Measurements from ENCODE around the gene WRNIP1. TPM values are rescaled to one million over a fixed set of nuclear protein-coding genes. Genes with fewer than 3 reads are reported as not detected.

WRNIP1 gene
- total and polyA plus RNA-seq, 9 of the 15 experiments (the other 6 are each of a cell fraction or from before 2014, with no cell fraction given) = 13.2 to 63.6 (median 48.6) TPM

DNA sequence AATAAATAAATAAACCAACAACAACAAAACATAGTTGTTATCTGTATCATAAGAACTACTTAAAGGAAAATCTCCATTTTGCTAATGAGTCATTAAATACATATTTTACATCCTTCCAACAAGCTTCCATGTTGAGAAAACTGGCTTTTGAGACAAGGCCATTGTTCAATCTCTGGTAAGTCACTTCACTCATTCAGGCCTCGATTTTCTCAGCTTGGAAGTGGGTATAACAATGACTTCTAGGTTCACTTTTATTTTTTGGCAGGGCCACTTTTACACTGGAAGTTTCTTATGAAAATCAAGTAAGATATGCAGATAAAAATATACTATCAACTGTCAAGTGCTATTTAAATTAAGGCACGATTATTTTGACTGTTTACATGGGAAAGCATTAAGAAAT is 30.0 kb downstream of the WRNIP1 start:
- ATAC-seq (no peak), FAIRE-seq (no peak), DNase-seq (ENCODE audit: extremely low read depth in 1 of 4, low spot score in 3 of 4) (no peak)
- Histone ChIP-seq H3K4me3 (no peak overlapping the region), H3K36me3 (ENCODE audit: control insufficient read depth, insufficient read depth, low read length) (no peaks in the 10 kb centered on the region), H2AFZ (ENCODE audit: low read depth, low read length) (no peak overlapping the region), H3K4me1 (replicated peaks in 1 of 2; ENCODE audit: control insufficient read depth in 2 of 2, insufficient read depth in 2 of 2, low read length in 2 of 2) (peaks cover 11 to 13% of the 10 kb centered on the region in 2 experiments), H3K9me1 (ENCODE audit: control insufficient read depth, insufficient read depth, low read length) (no peaks in the 10 kb centered on the region), H3K9ac (ENCODE audit: insufficient read depth in 1 of 2, low read depth in 2 of 2, low read length in 2 of 2) (no peak overlapping the region), H3K27ac (ENCODE audit: extremely low read depth, low read depth, low read length) (no peak overlapping the region), H3K79me2 (ENCODE audit: control insufficient read depth, insufficient read depth, low read length) (no peaks in the 10 kb centered on the region), H3K27me3 (ENCODE audit: control insufficient read depth in 2 of 2, insufficient read depth in 2 of 2, low read length in 2 of 2) (no peaks in the 10 kb centered on the region), H3K9me3 (replicated peaks; ENCODE audit: control insufficient read depth, insufficient read depth, low read depth, low read length) (0 out of 2 replicates have a peak, but pooled peaks cover 4% of the 10 kb centered on the region), H4K20me1 (replicated peaks; ENCODE audit: control insufficient read depth, insufficient read depth, low read length) (no peaks in the 10 kb centered on the region), H3K4me2 (ENCODE audit: insufficient read depth, low read length) (no peak overlapping the region)
- no TSS peak for BruUV-seq (replicated peaks)
- intact Hi-C loops (cut with micrococcal nuclease) = no loop called here
- TF ChIP-seq, protein P1, sequence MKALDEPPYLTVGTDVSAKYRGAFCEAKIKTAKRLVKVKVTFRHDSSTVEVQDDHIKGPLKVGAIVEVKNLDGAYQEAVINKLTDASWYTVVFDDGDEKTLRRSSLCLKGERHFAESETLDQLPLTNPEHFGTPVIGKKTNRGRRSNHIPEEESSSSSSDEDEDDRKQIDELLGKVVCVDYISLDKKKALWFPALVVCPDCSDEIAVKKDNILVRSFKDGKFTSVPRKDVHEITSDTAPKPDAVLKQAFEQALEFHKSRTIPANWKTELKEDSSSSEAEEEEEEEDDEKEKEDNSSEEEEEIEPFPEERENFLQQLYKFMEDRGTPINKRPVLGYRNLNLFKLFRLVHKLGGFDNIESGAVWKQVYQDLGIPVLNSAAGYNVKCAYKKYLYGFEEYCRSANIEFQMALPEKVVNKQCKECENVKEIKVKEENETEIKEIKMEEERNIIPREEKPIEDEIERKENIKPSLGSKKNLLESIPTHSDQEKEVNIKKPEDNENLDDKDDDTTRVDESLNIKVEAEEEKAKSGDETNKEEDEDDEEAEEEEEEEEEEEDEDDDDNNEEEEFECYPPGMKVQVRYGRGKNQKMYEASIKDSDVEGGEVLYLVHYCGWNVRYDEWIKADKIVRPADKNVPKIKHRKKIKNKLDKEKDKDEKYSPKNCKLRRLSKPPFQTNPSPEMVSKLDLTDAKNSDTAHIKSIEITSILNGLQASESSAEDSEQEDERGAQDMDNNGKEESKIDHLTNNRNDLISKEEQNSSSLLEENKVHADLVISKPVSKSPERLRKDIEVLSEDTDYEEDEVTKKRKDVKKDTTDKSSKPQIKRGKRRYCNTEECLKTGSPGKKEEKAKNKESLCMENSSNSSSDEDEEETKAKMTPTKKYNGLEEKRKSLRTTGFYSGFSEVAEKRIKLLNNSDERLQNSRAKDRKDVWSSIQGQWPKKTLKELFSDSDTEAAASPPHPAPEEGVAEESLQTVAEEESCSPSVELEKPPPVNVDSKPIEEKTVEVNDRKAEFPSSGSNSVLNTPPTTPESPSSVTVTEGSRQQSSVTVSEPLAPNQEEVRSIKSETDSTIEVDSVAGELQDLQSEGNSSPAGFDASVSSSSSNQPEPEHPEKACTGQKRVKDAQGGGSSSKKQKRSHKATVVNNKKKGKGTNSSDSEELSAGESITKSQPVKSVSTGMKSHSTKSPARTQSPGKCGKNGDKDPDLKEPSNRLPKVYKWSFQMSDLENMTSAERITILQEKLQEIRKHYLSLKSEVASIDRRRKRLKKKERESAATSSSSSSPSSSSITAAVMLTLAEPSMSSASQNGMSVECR (CRISPR knock-in tag; IDR thresholded peaks at IDR 0.05) = no peak
- TF ChIP-seq RBM34 (IDR thresholded peaks at IDR 0.05; ENCODE audit: borderline replicate concordance, insufficient read depth, low read length) = no peak
- peak; percentile 94 for TF ChIP-seq RBM25 (IDR thresholded peaks at IDR 0.05; ENCODE audit: low read depth, low read length, severe bottlenecking)
- no peak for TF ChIP-seq HSF4 (CRISPR knock-in tag; IDR thresholded peaks at IDR 0.05; ENCODE audit: borderline replicate concordance)
- TF ChIP-seq ZNF24 (IDR thresholded peaks at IDR 0.05) = peak; percentile 88
- peak; percentile 89 for TF ChIP-seq BCOR (IDR thresholded peaks at IDR 0.05)
- TF ChIP-seq ADNP (tag; IDR thresholded peaks at IDR 0.05) = peak; percentile 79
- TF ChIP-seq ZBTB8A (IDR thresholded peaks at IDR 0.05; ENCODE audit: partially characterized antibody) = no peak
- no peak for TF ChIP-seq ZNF589 (CRISPR knock-in tag; IDR thresholded peaks at IDR 0.05; ENCODE audit: low read depth)
- TF ChIP-seq, protein P2, sequence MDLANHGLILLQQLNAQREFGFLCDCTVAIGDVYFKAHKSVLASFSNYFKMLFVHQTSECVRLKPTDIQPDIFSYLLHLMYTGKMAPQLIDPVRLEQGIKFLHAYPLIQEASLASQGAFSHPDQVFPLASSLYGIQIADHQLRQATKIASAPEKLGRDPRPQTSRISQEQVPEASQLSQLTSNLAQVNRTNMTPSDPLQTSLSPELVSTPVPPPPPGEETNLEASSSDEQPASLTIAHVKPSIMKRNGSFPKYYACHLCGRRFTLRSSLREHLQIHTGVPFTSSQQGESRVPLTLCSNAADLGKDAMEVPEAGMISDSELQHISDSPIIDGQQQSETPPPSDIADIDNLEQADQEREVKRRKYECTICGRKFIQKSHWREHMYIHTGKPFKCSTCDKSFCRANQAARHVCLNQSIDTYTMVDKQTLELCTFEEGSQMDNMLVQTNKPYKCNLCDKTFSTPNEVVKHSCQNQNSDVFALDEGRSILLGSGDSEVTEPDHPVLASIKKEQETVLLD (IDR thresholded peaks at IDR 0.05) = no peak
- TF ChIP-seq POLR2B (IDR thresholded peaks at IDR 0.05; ENCODE audit: low read depth, partially characterized antibody) = no peak
- TF ChIP-seq SMARCA5 (IDR thresholded peaks at IDR 0.05) = no peak
- TF ChIP-seq, protein P3, sequence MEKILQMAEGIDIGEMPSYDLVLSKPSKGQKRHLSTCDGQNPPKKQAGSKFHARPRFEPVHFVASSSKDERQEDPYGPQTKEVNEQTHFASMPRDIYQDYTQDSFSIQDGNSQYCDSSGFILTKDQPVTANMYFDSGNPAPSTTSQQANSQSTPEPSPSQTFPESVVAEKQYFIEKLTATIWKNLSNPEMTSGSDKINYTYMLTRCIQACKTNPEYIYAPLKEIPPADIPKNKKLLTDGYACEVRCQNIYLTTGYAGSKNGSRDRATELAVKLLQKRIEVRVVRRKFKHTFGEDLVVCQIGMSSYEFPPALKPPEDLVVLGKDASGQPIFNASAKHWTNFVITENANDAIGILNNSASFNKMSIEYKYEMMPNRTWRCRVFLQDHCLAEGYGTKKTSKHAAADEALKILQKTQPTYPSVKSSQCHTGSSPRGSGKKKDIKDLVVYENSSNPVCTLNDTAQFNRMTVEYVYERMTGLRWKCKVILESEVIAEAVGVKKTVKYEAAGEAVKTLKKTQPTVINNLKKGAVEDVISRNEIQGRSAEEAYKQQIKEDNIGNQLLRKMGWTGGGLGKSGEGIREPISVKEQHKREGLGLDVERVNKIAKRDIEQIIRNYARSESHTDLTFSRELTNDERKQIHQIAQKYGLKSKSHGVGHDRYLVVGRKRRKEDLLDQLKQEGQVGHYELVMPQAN (IDR thresholded peaks at IDR 0.05; ENCODE audit: borderline replicate concordance) = no peak
- no peak for TF ChIP-seq ZNF124 (CRISPR knock-in tag; IDR thresholded peaks at IDR 0.05)
- WGBS (ENCODE audit: insufficient coverage, low coverage, missing lambda C conversion rate) = 26% methylated on average over 2 of the region's 2 CpGs
- ChIA-PET CTCF (ENCODE audit: low intra/inter-chr PET ratio) (no interaction called here), POLR2A (interaction anchor here (2.8 kb wide), 1 partner anchor 12 kb away, joined by 12 read pairs; no protein-coding TSS in a partner anchor)
- in situ Hi-C loops (cut with MboI) = no loop called here
